Suprapubic skin (tissue), 4 donors: Measurements from ENCODE around the gene NGLY1.

ENCODE experiments used
- EP300 ChIP-seq: sonication (generic); formaldehyde crosslinking; IDR thresholded peaks from one replicate; pipeline ENCODE4 v1.6.1; 2017; ENCODE audit warnings: antibody characterized with exemption
- POLR2A ChIP-seq, 2 donors: fragments of 450-650 bp; IDR thresholded peaks; one replicate each; pipeline ENCODE4 v1.6.1; 2017; ENCODE audit warnings: antibody characterized with exemption in 2 of 2, mild to moderate bottlenecking in 2 of 2, moderate library complexity in 2 of 2
- POLR2AphosphoS5 ChIP-seq, 3 donors: sonication (generic); formaldehyde crosslinking; IDR thresholded peaks; one replicate each; pipeline ENCODE4 v1.6.1; 2017; ENCODE audit warnings: antibody characterized with exemption in 3 of 3
- TF ChIP-seq, protein P1 (sequence below), 2 donors: fragments of 200-600 bp in 1 of 2; fragments of 450-650 bp in 1 of 2; sonication (generic) in 1 of 2; IDR thresholded peaks; one replicate each; pipeline ENCODE4 v1.5.1; 2016 to 2019; ENCODE audit warnings: antibody characterized with exemption in 2 of 2, mild to moderate bottlenecking in 1 of 2, moderate library complexity in 1 of 2

DNA sequence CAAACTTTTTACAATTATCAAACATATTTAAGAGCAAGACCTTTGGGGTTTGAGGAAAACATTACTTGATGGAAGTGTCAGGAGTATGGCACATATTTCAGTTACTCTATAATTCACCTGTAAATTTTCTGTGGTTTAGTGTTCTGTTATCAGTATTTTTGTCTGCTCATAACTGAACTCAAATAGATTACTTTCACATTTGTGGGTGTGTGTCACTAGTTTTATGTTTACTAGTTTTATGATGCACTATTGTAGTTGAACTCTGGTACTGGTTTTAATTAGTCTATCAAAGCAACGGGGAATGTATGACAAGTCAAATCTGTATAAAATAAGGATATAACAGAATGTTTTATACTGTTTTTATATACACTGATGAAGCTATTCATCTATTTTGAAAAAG lies 33.9 kb upstream of the NGLY1 start:
- TF ChIP-seq, protein P1, sequence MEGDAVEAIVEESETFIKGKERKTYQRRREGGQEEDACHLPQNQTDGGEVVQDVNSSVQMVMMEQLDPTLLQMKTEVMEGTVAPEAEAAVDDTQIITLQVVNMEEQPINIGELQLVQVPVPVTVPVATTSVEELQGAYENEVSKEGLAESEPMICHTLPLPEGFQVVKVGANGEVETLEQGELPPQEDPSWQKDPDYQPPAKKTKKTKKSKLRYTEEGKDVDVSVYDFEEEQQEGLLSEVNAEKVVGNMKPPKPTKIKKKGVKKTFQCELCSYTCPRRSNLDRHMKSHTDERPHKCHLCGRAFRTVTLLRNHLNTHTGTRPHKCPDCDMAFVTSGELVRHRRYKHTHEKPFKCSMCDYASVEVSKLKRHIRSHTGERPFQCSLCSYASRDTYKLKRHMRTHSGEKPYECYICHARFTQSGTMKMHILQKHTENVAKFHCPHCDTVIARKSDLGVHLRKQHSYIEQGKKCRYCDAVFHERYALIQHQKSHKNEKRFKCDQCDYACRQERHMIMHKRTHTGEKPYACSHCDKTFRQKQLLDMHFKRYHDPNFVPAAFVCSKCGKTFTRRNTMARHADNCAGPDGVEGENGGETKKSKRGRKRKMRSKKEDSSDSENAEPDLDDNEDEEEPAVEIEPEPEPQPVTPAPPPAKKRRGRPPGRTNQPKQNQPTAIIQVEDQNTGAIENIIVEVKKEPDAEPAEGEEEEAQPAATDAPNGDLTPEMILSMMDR (IDR thresholded peaks at IDR 0.05) = no peak
- TF ChIP-seq POLR2A (IDR thresholded peaks at IDR 0.05) = no peak
- TF ChIP-seq POLR2AphosphoS5 (IDR thresholded peaks at IDR 0.05) = no peak
- no peak for TF ChIP-seq EP300
